MM.1S (cell line): ENCODE data around the gene ANKRD44.

ENCODE experiments used
- DNase-seq: peaks from one replicate; pipeline ENCODE4 v3.0.0-alpha.2; 2015
- H2AFZ ChIP-seq: fragments of 300-600 bp; sonication (generic); 2 replicates; pipeline ENCODE4 v1.6.0; 2016; ENCODE audit warnings: antibody characterized with exemption, low read length
- H3F3A ChIP-seq: fragments of 300-600 bp; sonication (generic); 2 replicates; pipeline ENCODE4 v1.6.1; 2016; ENCODE audit warnings: mild to moderate bottlenecking, antibody characterized with exemption, low read length, moderate library complexity, mixed read lengths; ENCODE audit not compliant: insufficient read depth
- H3K27ac ChIP-seq: fragments of 300-600 bp; sonication (generic); 2 replicates; pipeline ENCODE4 v1.5.1; 2016; ENCODE audit warnings: mild to moderate bottlenecking, low read length
- H3K27me3 ChIP-seq: fragments of 300-600 bp; sonication (generic); replicated peaks from 2 replicates; pipeline ENCODE4 v1.6.0; 2016; ENCODE audit warnings: low read length; ENCODE audit not compliant: insufficient read depth
- H3K36me3 ChIP-seq: fragments of 300-600 bp; sonication (generic); replicated peaks from 2 replicates; pipeline ENCODE4 v1.6.1; 2016; ENCODE audit warnings: mild to moderate bottlenecking, low read length, mixed read lengths; ENCODE audit not compliant: insufficient read depth
- H3K4me1 ChIP-seq: fragments of 300-600 bp; sonication (generic); 2 replicates; pipeline ENCODE4 v1.6.1; 2016; ENCODE audit warnings: low read length, mixed read lengths
- H3K4me2 ChIP-seq: fragments of 300-600 bp; sonication (generic); 2 replicates; pipeline ENCODE4 v1.6.0; 2016; ENCODE audit warnings: low read depth, low read length
- H3K4me3 ChIP-seq: fragments of 300-600 bp; sonication (generic); 2 replicates; pipeline ENCODE4 v1.5.1; 2016; ENCODE audit warnings: low read length, mixed read lengths
- H3K79me2 ChIP-seq: fragments of 300-600 bp; sonication (generic); 2 replicates; pipeline ENCODE4 v1.6.1; 2016; ENCODE audit warnings: mixed run types, low read length, mixed read lengths
- H3K9ac ChIP-seq: fragments of 300-600 bp; sonication (generic); 2 replicates; pipeline ENCODE4 v1.6.1; 2016; ENCODE audit warnings: low read length, mixed read lengths
- H3K9me2 ChIP-seq: fragments of 300-600 bp; sonication (generic); replicated peaks from 2 replicates; pipeline ENCODE4 v1.6.1; 2016; ENCODE audit warnings: mild to moderate bottlenecking, low read length, mixed read lengths; ENCODE audit not compliant: insufficient read depth
- H3K9me3 ChIP-seq: fragments of 300-600 bp; sonication (generic); replicated peaks from 2 replicates; pipeline ENCODE4 v1.6.1; 2016; ENCODE audit warnings: mild to moderate bottlenecking, low read length, mixed read lengths; ENCODE audit not compliant: insufficient read depth
- H4K20me1 ChIP-seq: fragments of 300-600 bp; sonication (generic); 2 replicates; pipeline ENCODE4 v1.6.1; 2016; ENCODE audit warnings: mild to moderate bottlenecking, low read length, moderate library complexity, mixed read lengths; ENCODE audit not compliant: insufficient read depth
- CTCF ChIP-seq: fragments of 300-600 bp; sonication (generic); IDR thresholded peaks from 2 replicates; pipeline ENCODE4 v1.5.1; 2016; ENCODE audit warnings: antibody characterized with exemption, low read length, mixed read lengths
- EZH2 ChIP-seq: fragments of 300-600 bp; sonication (generic); optimal IDR thresholded peaks from 2 replicates; pipeline ENCODE3; 2017; ENCODE audit warnings: low read depth, mild to moderate bottlenecking, antibody characterized with exemption, low read length, mixed read lengths
- EZH2phosphoT487 ChIP-seq: fragments of 300-600 bp; sonication (generic); IDR thresholded peaks from 2 replicates; pipeline ENCODE4 v1.6.1; 2018; ENCODE audit warnings: antibody characterized with exemption, low read length

Gene ANKRD44

GRCh38 chr2:197277794-197278193 is 32.8 kb downstream of the ANKRD44 start:
- no peaks in the 10 kb centered on the region for H3K4me1 ChIP-seq
- no peaks in the 10 kb centered on the region for H3K9me2 ChIP-seq
- H3K27ac ChIP-seq = no peak overlapping the region
- no peaks in the 10 kb centered on the region for H3F3A ChIP-seq
- H3K36me3 ChIP-seq = no peaks in the 10 kb centered on the region
- no peaks in the 10 kb centered on the region for H3K27me3 ChIP-seq
- H3K4me2 ChIP-seq = no peak overlapping the region
- peaks cover 94% of the 10 kb centered on the region for H3K79me2 ChIP-seq
- no peak for TF ChIP-seq EZH2
- TF ChIP-seq CTCF = no peak
- no peak for TF ChIP-seq EZH2phosphoT487
- H3K9ac ChIP-seq = no peak overlapping the region
- no peak overlapping the region for H2AFZ ChIP-seq
- no peak overlapping the region for H3K4me3 ChIP-seq
- no peak for DNase-seq
- H3K9me3 ChIP-seq = no peaks in the 10 kb centered on the region
- no peaks in the 10 kb centered on the region for H4K20me1 ChIP-seq

- no peak overlapping the region for H3K4me2 ChIP-seq
- peaks cover 97% of the 10 kb centered on the region for H3K79me2 ChIP-seq
- no peaks in the 10 kb centered on the region for H3K36me3 ChIP-seq
- H3K27me3 ChIP-seq = no peaks in the 10 kb centered on the region
- no peaks in the 10 kb centered on the region for H3K9me2 ChIP-seq
- TF ChIP-seq CTCF (no peak), EZH2 (no peak), EZH2phosphoT487 (no peak)
- DNase-seq = no peak
- no peaks in the 10 kb centered on the region for H3K9me3 ChIP-seq
- no peaks in the 10 kb centered on the region for H4K20me1 ChIP-seq
- no peaks in the 10 kb centered on the region for H3K4me1 ChIP-seq
- H2AFZ ChIP-seq = no peak overlapping the region
- no peak overlapping the region for H3K9ac ChIP-seq
- no peak overlapping the region for H3K27ac ChIP-seq
- H3K4me3 ChIP-seq = no peak overlapping the region
- H3F3A ChIP-seq = no peaks in the 10 kb centered on the region
Observed at GRCh38 chr2:197276156-197276555, 34.4 kb downstream of the ANKRD44 start.

GRCh38 chr2:197274937-197275336 is 35.6 kb downstream of the ANKRD44 start:
- no peak overlapping the region for H3K27ac ChIP-seq
- peaks cover 98% of the 10 kb centered on the region for H3K79me2 ChIP-seq
- TF ChIP-seq EZH2phosphoT487 (no peak), CTCF (no peak), EZH2 (no peak)
- H3K9ac ChIP-seq = no peak overlapping the region
- no peaks in the 10 kb centered on the region for H4K20me1 ChIP-seq
- no peaks in the 10 kb centered on the region for H3K9me2 ChIP-seq
- H3K27me3 ChIP-seq = no peaks in the 10 kb centered on the region
- no peaks in the 10 kb centered on the region for H3K9me3 ChIP-seq
- H3K4me1 ChIP-seq = no peaks in the 10 kb centered on the region
- no peaks in the 10 kb centered on the region for H3K36me3 ChIP-seq
- no peak overlapping the region for H3K4me2 ChIP-seq
- H3K4me3 ChIP-seq = no peak overlapping the region
- H2AFZ ChIP-seq = no peak overlapping the region
- DNase-seq = no peak
- H3F3A ChIP-seq = no peaks in the 10 kb centered on the region
